Keratinocyte (primary cell): ENCODE results near the gene TNS1.

Source experiments
- EZH2 ChIP-seq: IDR thresholded peaks from one replicate; pipeline ENCODE4 v1.6.1; 2012; ENCODE audit warnings: inconsistent platforms, mild to moderate bottlenecking, low read length, moderate library complexity
- TF ChIP-seq, protein P1 (sequence below), 3 experiments: IDR thresholded peaks in 1 of 3; conservative IDR thresholded peaks in 1 of 3; optimal IDR thresholded peaks in 1 of 3; 2 replicates in 2 of 3; 3 replicates in 1 of 3; pipeline versions ENCODE3 to v1.5.1; 2011; ENCODE audit warnings: low read length in 3 of 3, mild to moderate bottlenecking in 3 of 3, moderate library complexity in 2 of 3, control low read depth in 1 of 3, inconsistent platforms in 1 of 3; ENCODE audit not compliant: insufficient read depth in 2 of 3; ENCODE audit errors: extremely low read depth in 1 of 3

DNA sequence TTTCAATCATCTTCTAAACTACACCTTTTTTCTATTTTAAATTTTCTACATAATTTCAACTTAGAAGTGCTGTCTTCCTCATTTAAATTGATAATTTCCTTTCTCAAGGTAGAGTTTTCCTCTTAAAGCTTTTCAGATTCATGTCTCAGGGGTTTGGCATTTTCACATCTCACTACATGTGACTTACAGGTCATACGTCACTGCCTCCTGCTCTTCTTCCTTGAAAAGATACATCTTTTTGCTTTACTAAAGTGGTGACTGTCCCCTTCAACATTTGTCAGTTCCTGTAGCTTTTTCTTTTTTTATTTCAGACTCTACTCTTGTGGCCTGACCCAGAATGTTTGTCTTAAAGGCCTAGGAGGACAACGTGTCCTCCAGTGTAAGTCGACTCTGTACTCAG is 49.1 kb upstream of the TNS1 start:
- TF ChIP-seq, protein P1, sequence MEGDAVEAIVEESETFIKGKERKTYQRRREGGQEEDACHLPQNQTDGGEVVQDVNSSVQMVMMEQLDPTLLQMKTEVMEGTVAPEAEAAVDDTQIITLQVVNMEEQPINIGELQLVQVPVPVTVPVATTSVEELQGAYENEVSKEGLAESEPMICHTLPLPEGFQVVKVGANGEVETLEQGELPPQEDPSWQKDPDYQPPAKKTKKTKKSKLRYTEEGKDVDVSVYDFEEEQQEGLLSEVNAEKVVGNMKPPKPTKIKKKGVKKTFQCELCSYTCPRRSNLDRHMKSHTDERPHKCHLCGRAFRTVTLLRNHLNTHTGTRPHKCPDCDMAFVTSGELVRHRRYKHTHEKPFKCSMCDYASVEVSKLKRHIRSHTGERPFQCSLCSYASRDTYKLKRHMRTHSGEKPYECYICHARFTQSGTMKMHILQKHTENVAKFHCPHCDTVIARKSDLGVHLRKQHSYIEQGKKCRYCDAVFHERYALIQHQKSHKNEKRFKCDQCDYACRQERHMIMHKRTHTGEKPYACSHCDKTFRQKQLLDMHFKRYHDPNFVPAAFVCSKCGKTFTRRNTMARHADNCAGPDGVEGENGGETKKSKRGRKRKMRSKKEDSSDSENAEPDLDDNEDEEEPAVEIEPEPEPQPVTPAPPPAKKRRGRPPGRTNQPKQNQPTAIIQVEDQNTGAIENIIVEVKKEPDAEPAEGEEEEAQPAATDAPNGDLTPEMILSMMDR (optimal IDR thresholded peaks at IDR 0.05 in 1 of 3, IDR thresholded peaks at IDR 0.05 in 1 of 3, conservative IDR thresholded peaks at IDR 0.05 in 1 of 3; ENCODE audit: extremely low read depth in 1 of 3, insufficient read depth in 2 of 3, low read length in 3 of 3), result no peak
- TF ChIP-seq EZH2, result no peak
